Activated naive CD8-positive, alpha-beta T cell treated with anti-CD3 and anti-CD28 coated beads for 36 hours (primary cell): Measurements from ENCODE around the gene REPS2. TPM values are rescaled to one million over a fixed set of nuclear protein-coding genes. Genes with fewer than 3 reads are reported as not detected.

ENCODE experiments used
- DNase-seq: peaks from one replicate; pipeline ENCODE4 v3.0.0; 2021
- H3K27ac Mint-ChIP-seq: one replicate; pipeline ENCODE4 v1.8.0; 2022; ENCODE audit warnings: mild to moderate bottlenecking, moderate library complexity, mixed read lengths
- H3K27me3 Mint-ChIP-seq: one replicate; pipeline ENCODE4 v1.8.0; 2022; ENCODE audit warnings: mild to moderate bottlenecking, mixed read lengths
- H3K36me3 Mint-ChIP-seq: one replicate; pipeline ENCODE4 v1.8.0; 2021; ENCODE audit warnings: mild to moderate bottlenecking, mixed read lengths
- H3K4me1 Mint-ChIP-seq: one replicate; pipeline ENCODE4 v1.8.0; 2021; ENCODE audit warnings: mixed read lengths
- H3K4me3 Mint-ChIP-seq: one replicate; pipeline ENCODE4 v1.8.0; 2022; ENCODE audit warnings: mild to moderate bottlenecking, moderate library complexity, mixed read lengths
- H3K9me3 Mint-ChIP-seq: one replicate; pipeline ENCODE4 v1.8.0; 2022; ENCODE audit warnings: mixed read lengths
- total RNA-seq, 2 experiments: library from RNA; stranded (reverse); gene quantifications; one replicate each; pipeline ENCODE4 v1.2.3, GENCODE V29; 2021

Gene REPS2
- total RNA-seq, 2 experiments from 2014 or later, result not detected

DNA sequence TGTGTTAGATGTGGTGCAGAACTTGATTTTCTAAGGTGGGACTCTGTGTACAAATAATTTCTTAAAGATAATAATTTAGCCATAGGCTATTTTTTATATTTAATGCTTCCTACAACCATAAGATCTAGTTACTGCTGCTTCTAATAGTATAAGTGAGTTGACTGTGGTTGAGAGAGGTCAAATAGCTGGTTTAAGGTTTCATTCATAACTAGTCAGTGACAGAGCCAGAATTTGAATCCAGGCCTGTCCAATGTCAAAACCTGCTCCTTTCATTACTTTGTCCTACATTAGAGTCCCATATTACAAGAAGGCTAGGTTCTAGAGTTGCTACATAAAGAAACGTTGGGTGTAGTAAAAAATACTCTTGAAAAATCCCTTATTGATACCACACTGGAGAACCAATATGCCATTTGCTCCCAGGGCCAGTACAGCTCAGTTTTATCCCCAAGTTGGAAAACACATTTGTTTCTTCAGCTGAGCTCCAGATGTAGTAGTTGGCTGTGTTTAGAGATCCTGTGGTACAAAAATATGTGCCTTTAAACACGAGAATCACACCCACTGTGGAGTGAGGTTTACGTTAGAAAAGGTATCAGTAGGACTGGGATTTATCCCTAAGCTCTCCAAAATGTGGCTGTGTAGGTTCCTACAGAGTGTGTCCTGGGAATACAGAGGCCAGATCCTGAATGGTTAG lies 84.3 kb downstream of the REPS2 start:
- no peaks in the 10 kb centered on the region for H3K27me3 Mint-ChIP-seq
- no peak overlapping the region for H3K27ac Mint-ChIP-seq
- H3K4me1 Mint-ChIP-seq, result no peaks in the 10 kb centered on the region
- no peaks in the 10 kb centered on the region for H3K9me3 Mint-ChIP-seq
- no peaks in the 10 kb centered on the region for H3K36me3 Mint-ChIP-seq
- no peak overlapping the region for H3K4me3 Mint-ChIP-seq
- no peak for DNase-seq

- no peak for DNase-seq
- Mint-ChIP-seq H3K27me3 (no peaks in the 10 kb centered on the region), H3K4me1 (no peaks in the 10 kb centered on the region), H3K9me3 (no peaks in the 10 kb centered on the region), H3K27ac (no peak overlapping the region), H3K4me3 (no peak overlapping the region), H3K36me3 (no peaks in the 10 kb centered on the region)
Observed at GRCh38 chrX:17031827-17032226, 85.4 kb downstream of the REPS2 start.

- H3K4me3 Mint-ChIP-seq, result no peak overlapping the region
- no peak overlapping the region for H3K27ac Mint-ChIP-seq
- no peaks in the 10 kb centered on the region for H3K9me3 Mint-ChIP-seq
- H3K27me3 Mint-ChIP-seq, result no peaks in the 10 kb centered on the region
- no peak for DNase-seq
- no peaks in the 10 kb centered on the region for H3K36me3 Mint-ChIP-seq
- no peaks in the 10 kb centered on the region for H3K4me1 Mint-ChIP-seq
Observed at GRCh38 chrX:17032351-17032750, 85.9 kb downstream of the REPS2 start.

GRCh38 chrX:17033225-17033624 lies 86.8 kb downstream of the REPS2 start:
- H3K4me3 Mint-ChIP-seq, result no peak overlapping the region
- H3K36me3 Mint-ChIP-seq, result no peaks in the 10 kb centered on the region
- H3K27ac Mint-ChIP-seq, result no peak overlapping the region
- H3K27me3 Mint-ChIP-seq, result no peaks in the 10 kb centered on the region
- no peaks in the 10 kb centered on the region for H3K9me3 Mint-ChIP-seq
- no peak for DNase-seq
- H3K4me1 Mint-ChIP-seq, result no peaks in the 10 kb centered on the region

DNA sequence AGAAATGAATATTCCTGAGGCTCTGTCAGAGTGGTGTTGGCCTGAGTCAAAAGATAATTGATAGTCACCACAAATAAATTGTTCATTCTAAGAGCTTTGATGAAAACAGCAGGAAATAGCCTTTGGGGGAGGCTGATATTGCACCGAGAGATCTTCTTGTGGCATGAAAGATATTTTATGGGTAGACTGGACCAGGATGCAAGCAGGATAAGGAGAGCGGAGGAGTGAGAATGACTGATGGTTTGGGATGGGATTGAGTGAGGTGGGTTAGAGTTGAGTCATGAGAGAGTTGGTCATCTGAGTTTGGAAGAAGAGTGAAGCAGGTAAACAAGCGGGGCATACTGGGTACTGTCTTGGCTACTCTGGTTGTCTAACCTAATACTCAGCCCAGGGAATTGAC lies 88.7 kb downstream of the REPS2 start:
- Mint-ChIP-seq H3K27me3 (no peaks in the 10 kb centered on the region), H3K4me3 (no peak overlapping the region), H3K9me3 (no peaks in the 10 kb centered on the region), H3K27ac (no peak overlapping the region), H3K4me1 (no peaks in the 10 kb centered on the region), H3K36me3 (no peaks in the 10 kb centered on the region)
- no peak for DNase-seq

DNA sequence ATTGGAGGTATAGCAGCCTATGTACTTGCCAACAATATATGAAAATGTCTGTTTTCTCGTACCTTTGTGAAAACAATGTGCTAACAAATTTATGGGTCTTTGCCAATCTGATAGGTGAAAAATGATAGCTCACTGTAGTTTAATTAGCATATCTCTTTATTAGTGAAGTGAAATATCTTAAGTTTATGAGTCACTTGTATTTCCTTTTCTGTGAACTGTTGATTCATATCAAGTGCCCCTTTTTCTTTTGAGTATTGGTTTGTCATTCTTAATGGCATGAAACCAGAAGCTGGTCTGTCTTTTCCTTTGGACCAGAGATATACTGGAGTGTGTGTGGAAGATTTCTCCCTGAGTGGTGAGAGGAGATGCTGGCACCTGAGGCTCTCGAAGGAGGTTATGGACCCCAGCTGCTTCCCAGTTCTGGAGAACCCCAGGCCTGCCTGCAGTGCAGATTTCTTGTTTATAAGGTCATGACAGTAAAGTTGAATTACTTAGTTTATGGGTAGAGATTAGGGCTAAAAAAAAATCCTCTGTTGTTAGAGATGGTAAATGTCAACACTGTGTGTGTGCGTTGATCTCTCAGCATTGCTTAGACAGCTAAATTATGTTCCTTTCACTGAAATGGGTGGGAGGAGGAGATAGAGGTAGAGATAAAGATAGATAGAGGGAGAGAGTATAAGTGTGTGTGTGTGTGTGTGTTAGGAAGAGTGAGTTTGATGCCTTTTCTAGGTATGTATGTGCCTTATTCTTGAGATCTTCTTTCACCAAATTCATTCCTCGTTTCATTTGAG lies 89.9 kb downstream of the REPS2 start:
- Mint-ChIP-seq H3K27me3 (peaks cover 5% of the 10 kb centered on the region), H3K27ac (no peak overlapping the region), H3K36me3 (no peaks in the 10 kb centered on the region), H3K4me3 (no peak overlapping the region), H3K9me3 (no peaks in the 10 kb centered on the region), H3K4me1 (no peaks in the 10 kb centered on the region)
- no peak for DNase-seq

GRCh38 chrX:17038277-17038676 lies 91.8 kb downstream of the REPS2 start:
- no peaks in the 10 kb centered on the region for H3K4me1 Mint-ChIP-seq
- H3K4me3 Mint-ChIP-seq, result no peak overlapping the region
- peaks cover 5% of the 10 kb centered on the region for H3K27me3 Mint-ChIP-seq
- no peak overlapping the region for H3K27ac Mint-ChIP-seq
- no peak for DNase-seq
- H3K36me3 Mint-ChIP-seq, result no peaks in the 10 kb centered on the region
- no peaks in the 10 kb centered on the region for H3K9me3 Mint-ChIP-seq

- DNase-seq, result no peak
- H3K27me3 Mint-ChIP-seq, result peaks cover 5% of the 10 kb centered on the region
- no peak overlapping the region for H3K4me3 Mint-ChIP-seq
- no peaks in the 10 kb centered on the region for H3K9me3 Mint-ChIP-seq
- no peaks in the 10 kb centered on the region for H3K4me1 Mint-ChIP-seq
- H3K27ac Mint-ChIP-seq, result no peak overlapping the region
- no peaks in the 10 kb centered on the region for H3K36me3 Mint-ChIP-seq
Observed at GRCh38 chrX:17038681-17039161, 92.3 kb downstream of the REPS2 start.

DNA sequence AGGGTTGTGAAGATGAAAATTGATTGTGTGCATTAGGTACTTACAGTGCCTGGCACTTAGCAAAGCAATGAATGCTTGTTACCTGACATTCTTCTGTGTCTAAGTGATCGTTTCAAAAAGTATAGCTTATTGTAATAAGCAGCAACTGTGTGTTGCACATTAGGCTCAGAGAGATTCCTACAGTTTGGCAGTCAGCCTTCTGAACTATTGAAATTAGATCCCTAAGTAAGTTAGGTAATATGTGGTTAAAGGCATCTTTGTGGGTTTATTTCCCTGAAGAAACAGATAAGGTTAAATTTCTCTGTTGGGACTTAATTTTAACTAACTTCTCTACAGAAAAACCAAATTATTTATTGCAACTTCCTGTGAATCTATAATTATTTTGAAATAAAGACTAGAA lies 93.4 kb downstream of the REPS2 start:
- H3K27ac Mint-ChIP-seq, result no peak overlapping the region
- no peak overlapping the region for H3K4me3 Mint-ChIP-seq
- no peaks in the 10 kb centered on the region for H3K36me3 Mint-ChIP-seq
- H3K9me3 Mint-ChIP-seq, result no peaks in the 10 kb centered on the region
- no peak for DNase-seq
- no peaks in the 10 kb centered on the region for H3K4me1 Mint-ChIP-seq
- H3K27me3 Mint-ChIP-seq, result peaks cover 5% of the 10 kb centered on the region

GRCh38 chrX:17040711-17041110 lies 94.3 kb downstream of the REPS2 start:
- H3K4me3 Mint-ChIP-seq, result no peak overlapping the region
- H3K4me1 Mint-ChIP-seq, result no peaks in the 10 kb centered on the region
- no peak for DNase-seq
- H3K27ac Mint-ChIP-seq, result no peak overlapping the region
- H3K27me3 Mint-ChIP-seq, result peaks cover 5% of the 10 kb centered on the region
- H3K36me3 Mint-ChIP-seq, result no peaks in the 10 kb centered on the region
- H3K9me3 Mint-ChIP-seq, result no peaks in the 10 kb centered on the region

DNA sequence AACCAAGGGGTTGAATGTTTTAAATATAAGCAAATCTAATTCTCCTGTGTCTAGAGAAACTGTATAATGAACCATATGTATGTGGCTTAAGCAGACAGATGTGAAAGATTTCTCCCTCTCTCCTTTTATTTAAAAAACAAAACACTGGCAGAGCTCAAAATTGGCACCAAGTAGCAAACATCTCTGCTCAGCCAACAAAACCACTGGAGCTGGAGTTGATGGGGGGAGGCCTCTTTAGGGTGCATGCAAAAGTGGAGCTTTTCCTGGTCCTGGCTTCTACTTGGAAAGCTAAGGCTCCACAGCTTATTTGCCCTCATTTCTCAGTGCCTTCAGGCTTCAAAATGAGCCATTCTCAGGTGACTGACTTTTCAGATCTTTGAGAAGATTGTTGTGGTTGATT lies 95.6 kb downstream of the REPS2 start:
- Mint-ChIP-seq H3K4me3 (no peak overlapping the region), H3K27me3 (peaks cover 5% of the 10 kb centered on the region), H3K4me1 (no peaks in the 10 kb centered on the region), H3K9me3 (no peaks in the 10 kb centered on the region), H3K36me3 (no peaks in the 10 kb centered on the region), H3K27ac (no peak overlapping the region)
- no peak for DNase-seq

GRCh38 chrX:17046478-17047097 lies 100.1 kb downstream of the REPS2 start:
- peak; percentile 3 for DNase-seq
- Mint-ChIP-seq H3K36me3 (no peaks in the 10 kb centered on the region), H3K9me3 (no peaks in the 10 kb centered on the region), H3K27me3 (no peaks in the 10 kb centered on the region), H3K4me1 (no peaks in the 10 kb centered on the region), H3K27ac (no peak overlapping the region), H3K4me3 (no peak overlapping the region)

GRCh38 chrX:17047224-17047623 lies 100.8 kb downstream of the REPS2 start:
- H3K36me3 Mint-ChIP-seq, result no peaks in the 10 kb centered on the region
- H3K4me3 Mint-ChIP-seq, result no peak overlapping the region
- no peak for DNase-seq
- no peaks in the 10 kb centered on the region for H3K9me3 Mint-ChIP-seq
- H3K27ac Mint-ChIP-seq, result no peak overlapping the region
- H3K4me1 Mint-ChIP-seq, result no peaks in the 10 kb centered on the region
- no peaks in the 10 kb centered on the region for H3K27me3 Mint-ChIP-seq

DNA sequence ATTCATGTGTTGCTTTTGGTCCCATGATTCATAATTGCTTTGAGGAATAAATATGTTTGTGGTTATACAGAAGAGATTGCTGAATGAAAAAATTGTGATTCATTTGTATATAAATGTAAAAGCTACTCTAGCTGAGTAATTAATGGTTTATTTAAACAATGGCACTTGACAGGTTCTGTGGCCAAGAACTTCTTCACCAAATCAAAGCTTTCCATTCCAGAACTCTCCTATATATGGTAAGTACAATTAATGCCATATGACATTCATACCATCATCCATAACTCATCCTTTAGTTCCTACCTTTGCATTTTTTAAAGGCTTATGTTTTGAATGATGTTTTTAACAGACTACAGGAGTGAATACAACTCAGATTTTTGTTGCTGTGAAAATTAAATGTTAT lies 105.8 kb downstream of the REPS2 start:
- H3K27me3 Mint-ChIP-seq, result no peaks in the 10 kb centered on the region
- H3K4me3 Mint-ChIP-seq, result no peak overlapping the region
- no peaks in the 10 kb centered on the region for H3K9me3 Mint-ChIP-seq
- H3K4me1 Mint-ChIP-seq, result no peaks in the 10 kb centered on the region
- no peaks in the 10 kb centered on the region for H3K36me3 Mint-ChIP-seq
- DNase-seq, result no peak
- no peak overlapping the region for H3K27ac Mint-ChIP-seq

GRCh38 chrX:17052793-17053192 lies 106.3 kb downstream of the REPS2 start:
- no peak for DNase-seq
- Mint-ChIP-seq H3K9me3 (no peaks in the 10 kb centered on the region), H3K4me1 (no peaks in the 10 kb centered on the region), H3K36me3 (no peaks in the 10 kb centered on the region), H3K27ac (no peak overlapping the region), H3K4me3 (no peak overlapping the region), H3K27me3 (no peaks in the 10 kb centered on the region)
